DOHH2 (cell line): ENCODE results near the gene HTRA1.

Experiments used
- EZH2phosphoT487 ChIP-seq: fragments of 200-600 bp; sonication (generic); IDR thresholded peaks from 2 replicates; pipeline ENCODE4 v1.6.1; 2017; ENCODE audit warnings: borderline replicate concordance, mild to moderate bottlenecking, antibody characterized with exemption, low read length, moderate library complexity, mixed read lengths
- TF ChIP-seq, protein P1 (sequence below): fragments of 200-600 bp; sonication (generic); IDR thresholded peaks from one replicate; pipeline ENCODE4 v1.5.1; 2014; ENCODE audit warnings: antibody characterized with exemption, mild to moderate bottlenecking, low read depth, low read length; ENCODE audit not compliant: poor library complexity, severe bottlenecking

DNA sequence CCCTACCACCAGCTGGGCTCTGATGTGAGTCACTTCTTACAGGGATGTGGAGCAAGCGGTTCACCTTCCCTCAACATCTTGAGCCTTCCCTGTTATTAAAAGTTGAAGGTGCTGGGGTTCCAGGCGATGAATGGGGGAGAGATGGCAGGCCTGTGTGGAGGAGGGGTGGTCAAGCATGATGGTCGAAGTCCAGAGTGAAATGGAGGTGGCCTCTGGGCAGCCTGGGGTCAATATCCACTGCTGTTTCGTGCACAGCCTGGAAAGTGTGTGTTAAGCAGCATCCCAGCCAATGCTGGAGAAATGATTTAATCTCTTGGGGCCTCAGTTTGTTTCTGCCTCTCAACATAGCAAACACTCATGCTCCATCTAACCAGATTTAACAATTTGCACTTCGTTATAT is 65.5 kb downstream of the HTRA1 start:
- TF ChIP-seq, protein P1, sequence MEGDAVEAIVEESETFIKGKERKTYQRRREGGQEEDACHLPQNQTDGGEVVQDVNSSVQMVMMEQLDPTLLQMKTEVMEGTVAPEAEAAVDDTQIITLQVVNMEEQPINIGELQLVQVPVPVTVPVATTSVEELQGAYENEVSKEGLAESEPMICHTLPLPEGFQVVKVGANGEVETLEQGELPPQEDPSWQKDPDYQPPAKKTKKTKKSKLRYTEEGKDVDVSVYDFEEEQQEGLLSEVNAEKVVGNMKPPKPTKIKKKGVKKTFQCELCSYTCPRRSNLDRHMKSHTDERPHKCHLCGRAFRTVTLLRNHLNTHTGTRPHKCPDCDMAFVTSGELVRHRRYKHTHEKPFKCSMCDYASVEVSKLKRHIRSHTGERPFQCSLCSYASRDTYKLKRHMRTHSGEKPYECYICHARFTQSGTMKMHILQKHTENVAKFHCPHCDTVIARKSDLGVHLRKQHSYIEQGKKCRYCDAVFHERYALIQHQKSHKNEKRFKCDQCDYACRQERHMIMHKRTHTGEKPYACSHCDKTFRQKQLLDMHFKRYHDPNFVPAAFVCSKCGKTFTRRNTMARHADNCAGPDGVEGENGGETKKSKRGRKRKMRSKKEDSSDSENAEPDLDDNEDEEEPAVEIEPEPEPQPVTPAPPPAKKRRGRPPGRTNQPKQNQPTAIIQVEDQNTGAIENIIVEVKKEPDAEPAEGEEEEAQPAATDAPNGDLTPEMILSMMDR: no peak
- TF ChIP-seq EZH2phosphoT487: no peak
